ENCODE measurements around the gene C1orf185.

GRCh38 chr1:51101976-51102375 lies at the start of gene C1orf185:
- no peak for TF ChIP-seq CTCF (IDR thresholded peaks at IDR 0.05; ENCODE audit: low read depth, low read length, missing input control)
- no peak for TF ChIP-seq JUND (IDR thresholded peaks at IDR 0.05)
- TF ChIP-seq SP1 (IDR thresholded peaks at IDR 0.05): no peak
- no peak for TF ChIP-seq REST (IDR thresholded peaks at IDR 0.05)
- no peak for TF ChIP-seq ATF3 (IDR thresholded peaks at IDR 0.05)
- no peak for TF ChIP-seq RAD21 (IDR thresholded peaks at IDR 0.05)
- TF ChIP-seq HNF4A (conservative IDR thresholded peaks at IDR 0.05): no peak
- no peak for TF ChIP-seq RXRA (IDR thresholded peaks at IDR 0.05)
- TF ChIP-seq NR2F2 (IDR thresholded peaks at IDR 0.05): no peak
- TF ChIP-seq YY1 (IDR thresholded peaks at IDR 0.05): no peak
- no peak for TF ChIP-seq GABPA (IDR thresholded peaks at IDR 0.05 in 1 of 2, conservative IDR thresholded peaks at IDR 0.05 in 1 of 2)
- no peak for TF ChIP-seq ZBTB33 (IDR thresholded peaks at IDR 0.05)
